Melanocyte of skin (primary cell): Measurements from ENCODE around the gene DDX18. TPM values are rescaled to one million over a fixed set of nuclear protein-coding genes. Genes with fewer than 3 reads are reported as not detected.

Experiments
- total RNA-seq, 2 donors: library from RNA; depleted of rRNA; stranded (reverse); fragments of >200 nt; gene quantifications; 2 replicates each; pipeline ENCODE4 v1.2.3, GENCODE V29; 2012

The DDX18 gene
- 10 to 100 TPM; 44.7 to 50.6 TPM for total RNA-seq

DNA sequence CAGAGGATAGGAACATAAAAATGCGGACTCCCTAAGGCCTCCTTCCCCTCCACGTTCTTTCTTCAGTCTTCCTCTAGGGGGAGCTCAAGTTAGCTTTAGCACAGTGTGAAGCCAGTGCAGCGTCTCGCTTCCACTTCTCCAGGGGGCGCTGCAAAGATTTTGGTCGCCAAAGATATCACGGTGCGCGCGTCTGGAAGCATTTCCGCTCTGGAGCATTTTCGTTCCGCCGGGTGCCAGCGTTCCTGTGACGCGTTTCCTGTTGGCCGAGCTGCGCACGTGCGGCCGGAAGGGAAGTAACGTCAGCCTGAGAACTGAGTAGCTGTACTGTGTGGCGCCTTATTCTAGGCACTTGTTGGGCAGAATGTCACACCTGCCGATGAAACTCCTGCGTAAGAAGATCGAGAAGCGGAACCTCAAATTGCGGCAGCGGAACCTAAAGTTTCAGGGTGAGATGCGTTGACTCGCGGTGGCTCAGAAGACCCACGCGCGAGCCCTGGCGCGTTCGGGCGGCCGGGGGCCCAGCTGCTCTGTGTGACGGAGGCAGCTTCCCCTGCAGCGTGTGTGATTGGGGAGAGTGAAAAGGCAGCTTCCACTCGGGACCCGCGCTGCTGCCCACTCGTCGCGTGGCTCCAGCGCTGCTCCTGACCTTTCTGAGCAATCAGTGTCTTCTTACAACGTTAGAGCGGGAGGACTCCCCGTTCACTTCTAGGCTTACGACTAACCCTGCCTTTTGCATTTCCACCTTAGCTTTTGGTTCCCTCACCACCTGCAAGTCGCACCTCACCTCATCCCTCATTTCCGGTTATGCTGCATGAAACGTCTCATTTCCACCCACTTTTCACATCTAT is at the start of gene DDX18:
Gene DDX18, plus strand, starts transcription at position 275 of the 848 bp plus-strand sequence. Its CDS starts 87 bp downstream, at position 362.

Other genes with a start within 250 kb of the DDX18 start
- 10 to 100 TPM; 17.2 to 20.6 TPM for gene CCDC93, start 199.4 kb downstream of the DDX18 start, total RNA-seq